Measurements from ENCODE around the gene AGMO.

GRCh38 chr7:15581352-15581951 is 19.6 kb upstream of the AGMO start:
- TF ChIP-seq CTCF (IDR thresholded peaks at IDR 0.05) = no peak
- TF ChIP-seq POLR2A (IDR thresholded peaks at IDR 0.05) = no peak
- peak; percentile 36 for TF ChIP-seq POLR2AphosphoS5 (IDR thresholded peaks at IDR 0.05)

Data from gastroesophageal sphincter (tissue), 3 donors.